ENCODE measurements around the gene PARP1. TPM values are rescaled to one million over a fixed set of nuclear protein-coding genes. Genes with fewer than 3 reads are reported as not detected.

Gene PARP1
- total RNA-seq, 1 donor from 2014 or later = 101 TPM

- TF ChIP-seq CTCF (IDR thresholded peaks at IDR 0.05; ENCODE audit: unreplicated experiment) = no peak
- no peak for DNase-seq (ENCODE audit: low spot score in 2 of 2, unreplicated experiment in 2 of 2)
- Mint-ChIP-seq H3K4me1 (peaks cover 23% of the 10 kb centered on the region), H3K36me3 (peaks cover 45% of the 10 kb centered on the region), H3K27me3 (ENCODE audit: low read depth) (no peaks in the 10 kb centered on the region), H3K27ac (no peak overlapping the region), H3K4me3 (no peak overlapping the region), H3K9me3 (no peaks in the 10 kb centered on the region)
Measured at GRCh38 chr1:226400519-226401354, 7.2 kb downstream of the PARP1 start.

GRCh38 chr1:226397955-226398636 lies 9.8 kb downstream of the PARP1 start:
- Mint-ChIP-seq H3K4me3 (no peak overlapping the region), H3K27me3 (ENCODE audit: low read depth) (no peaks in the 10 kb centered on the region), H3K9me3 (no peaks in the 10 kb centered on the region), H3K36me3 (peaks cover 51% of the 10 kb centered on the region), H3K4me1 (no peaks in the 10 kb centered on the region), H3K27ac (no peak overlapping the region)
- no peak for TF ChIP-seq CTCF (IDR thresholded peaks at IDR 0.05; ENCODE audit: unreplicated experiment)
- DNase-seq (ENCODE audit: low spot score in 2 of 2, unreplicated experiment in 2 of 2) = no peak

- no peak overlapping the region for H3K27ac Mint-ChIP-seq
- no peaks in the 10 kb centered on the region for H3K27me3 Mint-ChIP-seq (ENCODE audit: low read depth)
- no peaks in the 10 kb centered on the region for H3K4me1 Mint-ChIP-seq
Measured at GRCh38 chr1:226397011-226397926, 10.6 kb downstream of the PARP1 start.

GRCh38 chr1:226395753-226396152 lies 12.1 kb downstream of the PARP1 start:
- H3K9me3 Mint-ChIP-seq = no peaks in the 10 kb centered on the region
- H3K27ac Mint-ChIP-seq = no peak overlapping the region
- H3K27me3 Mint-ChIP-seq (ENCODE audit: low read depth) = no peaks in the 10 kb centered on the region
- DNase-seq (ENCODE audit: low spot score in 2 of 2, unreplicated experiment in 2 of 2) = no peak
- H3K4me3 Mint-ChIP-seq = no peak overlapping the region
- TF ChIP-seq CTCF (IDR thresholded peaks at IDR 0.05; ENCODE audit: unreplicated experiment) = no peak
- H3K36me3 Mint-ChIP-seq = peaks cover 47% of the 10 kb centered on the region
- H3K4me1 Mint-ChIP-seq = no peaks in the 10 kb centered on the region

More at GRCh38 chr1:226397011-226397926, 10.6 kb downstream of the PARP1 start:
- DNase-seq (ENCODE audit: low spot score in 2 of 2, unreplicated experiment in 2 of 2) = no peak
- Mint-ChIP-seq H3K9me3 (no peaks in the 10 kb centered on the region), H3K4me3 (no peak overlapping the region), H3K36me3 (peaks cover 52% of the 10 kb centered on the region)
- no peak for TF ChIP-seq CTCF (IDR thresholded peaks at IDR 0.05; ENCODE audit: unreplicated experiment)

GRCh38 chr1:226394462-226394861 lies 13.4 kb downstream of the PARP1 start:
- Mint-ChIP-seq H3K4me1 (no peaks in the 10 kb centered on the region), H3K4me3 (no peak overlapping the region)

More at GRCh38 chr1:226394462-226394861, 13.4 kb downstream of the PARP1 start:
- DNase-seq (ENCODE audit: low spot score in 2 of 2, unreplicated experiment in 2 of 2) = no peak
- Mint-ChIP-seq H3K36me3 (peaks cover 35% of the 10 kb centered on the region), H3K27me3 (ENCODE audit: low read depth) (no peaks in the 10 kb centered on the region), H3K9me3 (no peaks in the 10 kb centered on the region), H3K27ac (no peak overlapping the region)
- no peak for TF ChIP-seq CTCF (IDR thresholded peaks at IDR 0.05; ENCODE audit: unreplicated experiment)
